HCT116 (cell line): Measurements from ENCODE around the gene ITIH4.

Source experiments
- CTCF ChIP-seq, 3 experiments: fragments of 200-600 bp in 1 of 3; sonication (generic) in 1 of 3; IDR thresholded peaks in 2 of 3; conservative IDR thresholded peaks in 1 of 3; 2 replicates each; pipeline ENCODE4 v1.5.1; 2012 to 2017; ENCODE audit warnings: low read depth in 2 of 3, low read length in 2 of 3, antibody characterized with exemption in 1 of 3, borderline replicate concordance in 1 of 3, control low read depth in 1 of 3, mild to moderate bottlenecking in 1 of 3, mixed read lengths in 1 of 3, mixed run types in 1 of 3, moderate library complexity in 1 of 3; ENCODE audit not compliant: insufficient read depth in 1 of 3
- EGR1 ChIP-seq: IDR thresholded peaks from 2 replicates; pipeline ENCODE4 v1.6.1; 2012; ENCODE audit warnings: low read depth
- EZH2phosphoT487 ChIP-seq: fragments of 200-600 bp; IDR thresholded peaks from 2 replicates; pipeline ENCODE4 v1.6.1; 2018; ENCODE audit warnings: antibody characterized with exemption, borderline replicate concordance
- POLR2A ChIP-seq: IDR thresholded peaks from 2 replicates; pipeline ENCODE4 v1.7.0; 2011; ENCODE audit warnings: borderline replicate concordance; ENCODE audit not compliant: insufficient read depth, insufficient read length; ENCODE audit errors: extremely low read depth
- POLR2AphosphoS5 ChIP-seq: IDR thresholded peaks from 2 replicates; pipeline ENCODE4 v1.6.1; 2011; ENCODE audit warnings: mild to moderate bottlenecking, low read depth, low read length, moderate library complexity
- YY1 ChIP-seq: IDR thresholded peaks from 2 replicates; pipeline ENCODE4 v1.6.1; 2011; ENCODE audit warnings: low read length, low read depth, moderate library complexity, mild to moderate bottlenecking; ENCODE audit not compliant: insufficient replicate concordance; ENCODE audit errors: extremely low read depth

GRCh38 chr3:52880047-52880446, 49.6 kb upstream of the ITIH4 start:
- TF ChIP-seq YY1 (no peak), CTCF (IDR thresholded peaks at IDR 0.05 in 2 of 3, conservative IDR thresholded peaks at IDR 0.05 in 1 of 3; ENCODE audit: borderline replicate concordance in 1 of 3, insufficient read depth in 1 of 3, low read depth in 2 of 3, low read length in 2 of 3) (no peak), POLR2AphosphoS5 (no peak), EGR1 (no peak), POLR2A (no peak), EZH2phosphoT487 (no peak)
